H9 (cell line): Measurements from ENCODE around the gene TRAP1. TPM values are rescaled to one million over a fixed set of nuclear protein-coding genes. Genes with fewer than 3 reads are reported as not detected.

Experiments used
- DNase-seq: peaks from one replicate; pipeline ENCODE4 v3.0.0-alpha.2; 2017
- H2AFZ ChIP-seq: one replicate; pipeline ENCODE4 v1.6.1; 2013; ENCODE audit warnings: mild to moderate bottlenecking, low read length, control low read depth, moderate library complexity
- H2AK5ac ChIP-seq: 2 replicates; pipeline ENCODE4 v1.6.1; 2013; ENCODE audit warnings: low read length, control low read depth, mixed read lengths; ENCODE audit not compliant: insufficient read length
- H2BK120ac ChIP-seq: one replicate; pipeline ENCODE4 v1.6.1; 2013; ENCODE audit warnings: low read depth, mild to moderate bottlenecking, low read length, control low read depth, inconsistent platforms; ENCODE audit not compliant: poor library complexity, severe bottlenecking
- H2BK12ac ChIP-seq: 2 replicates; pipeline ENCODE4 v1.6.1; 2013; ENCODE audit warnings: low read length, control low read depth, mixed read lengths, low read depth; ENCODE audit not compliant: insufficient read length
- H2BK15ac ChIP-seq: 2 replicates; pipeline ENCODE4 v1.6.1; 2013; ENCODE audit warnings: low read depth, low read length, control low read depth
- H2BK20ac ChIP-seq: one replicate; pipeline ENCODE4 v1.6.1; 2013; ENCODE audit warnings: low read depth, mild to moderate bottlenecking, low read length, control low read depth, inconsistent platforms; ENCODE audit not compliant: poor library complexity, severe bottlenecking
- H2BK5ac ChIP-seq: 2 replicates; pipeline ENCODE4 v1.6.1; 2013; ENCODE audit warnings: low read length, control low read depth, mixed read lengths; ENCODE audit not compliant: insufficient read length
- H3K14ac ChIP-seq: 2 replicates; pipeline ENCODE4 v1.6.1; 2013; ENCODE audit warnings: low read length, control low read depth; ENCODE audit not compliant: insufficient read depth
- H3K18ac ChIP-seq: 2 replicates; pipeline ENCODE4 v1.6.1; 2013; ENCODE audit warnings: low read depth, mild to moderate bottlenecking, mixed read lengths, low read length, control low read depth; ENCODE audit not compliant: insufficient read length
- H3K23ac ChIP-seq: 2 replicates; pipeline ENCODE4 v1.6.1; 2013; ENCODE audit warnings: low read length, control low read depth, mixed read lengths, low read depth; ENCODE audit not compliant: insufficient read length
- H3K23me2 ChIP-seq: 2 replicates; pipeline ENCODE4 v1.6.1; 2013; ENCODE audit warnings: low read depth, mild to moderate bottlenecking, mixed read lengths, low read length, control low read depth; ENCODE audit not compliant: insufficient read length, poor library complexity, severe bottlenecking
- H3K27ac ChIP-seq: 2 replicates; pipeline ENCODE4 v1.5.1; 2013; ENCODE audit warnings: low read length, control low read depth, mixed read lengths, low read depth; ENCODE audit not compliant: insufficient read length
- H3K27me3 ChIP-seq: 2 replicates; pipeline ENCODE4 v1.6.1; 2013; ENCODE audit warnings: low read length, control low read depth, inconsistent platforms; ENCODE audit not compliant: insufficient read depth
- H3K4ac ChIP-seq: 2 replicates; pipeline ENCODE4 v1.6.1; 2013; ENCODE audit warnings: low read depth, mild to moderate bottlenecking, control low read depth, inconsistent platforms, low read length, moderate library complexity
- H3K4me1 ChIP-seq: 2 replicates; pipeline ENCODE4 v1.6.1; 2013; ENCODE audit warnings: low read length, control low read depth, inconsistent platforms; ENCODE audit not compliant: insufficient read depth
- H3K4me2 ChIP-seq: 2 replicates; pipeline ENCODE4 v1.6.1; 2013; ENCODE audit warnings: low read length, control low read depth, mixed read lengths; ENCODE audit not compliant: insufficient read length, insufficient read depth
- H3K56ac ChIP-seq: 2 replicates; pipeline ENCODE4 v1.6.1; 2013; ENCODE audit warnings: low read depth, mild to moderate bottlenecking, mixed read lengths, low read length, control low read depth; ENCODE audit not compliant: insufficient read length
- H3K79me1 ChIP-seq: 2 replicates; pipeline ENCODE4 v1.6.1; 2013; ENCODE audit warnings: low read depth, mild to moderate bottlenecking, moderate library complexity, low read length, control low read depth, inconsistent platforms; ENCODE audit not compliant: insufficient read depth, poor library complexity, severe bottlenecking
- H3K79me2 ChIP-seq: 2 replicates; pipeline ENCODE4 v1.6.1; 2013; ENCODE audit warnings: low read length, control low read depth, inconsistent platforms; ENCODE audit not compliant: insufficient read depth
- H3K9ac ChIP-seq: 2 replicates; pipeline ENCODE4 v1.6.1; 2013; ENCODE audit warnings: low read length, control low read depth, mixed read lengths; ENCODE audit not compliant: insufficient read length; ENCODE audit errors: extremely low read depth
- H3K9me3 ChIP-seq: one replicate; pipeline ENCODE4 v1.6.1; 2013; ENCODE audit warnings: low read depth, low read length, inconsistent platforms; ENCODE audit not compliant: control insufficient read depth
- H3T11ph ChIP-seq: one replicate; pipeline ENCODE4 v1.6.1; 2013; ENCODE audit warnings: mild to moderate bottlenecking, low read length, control low read depth, inconsistent platforms
- H4K20me1 ChIP-seq: one replicate; pipeline ENCODE4 v1.6.1; 2013; ENCODE audit not compliant: control insufficient read depth, insufficient read length, insufficient read depth
- H4K5ac ChIP-seq: 2 replicates; pipeline ENCODE4 v1.6.1; 2013; ENCODE audit warnings: low read depth, mild to moderate bottlenecking, mixed read lengths, low read length, control low read depth; ENCODE audit not compliant: insufficient read length
- H4K8ac ChIP-seq: replicated peaks from 2 replicates; pipeline ENCODE4 v1.6.1; 2013; ENCODE audit warnings: low read length, control low read depth, mixed read lengths, low read depth; ENCODE audit not compliant: insufficient read length
- H4K91ac ChIP-seq: 2 replicates; pipeline ENCODE4 v1.6.1; 2013; ENCODE audit warnings: low read depth, mild to moderate bottlenecking, moderate library complexity, mixed read lengths, low read length, control low read depth; ENCODE audit not compliant: insufficient read length
- H3K27ac Mint-ChIP-seq, 3 experiments: 2 replicates in 2 of 3; 3 replicates in 1 of 3; pipeline ENCODE4 v1.8.0; 2020 to 2021; ENCODE audit warnings: mixed read lengths in 3 of 3, mild to moderate bottlenecking in 1 of 3, moderate library complexity in 1 of 3
- H3K27me3 Mint-ChIP-seq: 2 replicates; pipeline ENCODE4 v1.8.0; 2021; ENCODE audit warnings: low read depth, mild to moderate bottlenecking, moderate library complexity, mixed read lengths
- H3K36me3 Mint-ChIP-seq, 3 experiments: 2 replicates in 2 of 3; 3 replicates in 1 of 3; pipeline ENCODE4 v1.8.0; 2020 to 2021; ENCODE audit warnings: low read depth in 3 of 3, mixed read lengths in 3 of 3; ENCODE audit not compliant: insufficient read depth in 1 of 3
- H3K4me1 Mint-ChIP-seq, 2 experiments: 2 replicates each; pipeline ENCODE4 v1.8.0; 2020; ENCODE audit warnings: mixed read lengths in 2 of 2
- H3K4me3 Mint-ChIP-seq, 2 experiments: 2 replicates in 1 of 2; 3 replicates in 1 of 2; pipeline ENCODE4 v1.8.0; 2020 to 2021; ENCODE audit warnings: mild to moderate bottlenecking in 2 of 2, mixed read lengths in 2 of 2, moderate library complexity in 1 of 2
- H3K9me3 Mint-ChIP-seq, 2 experiments: 2 replicates in 1 of 2; 3 replicates in 1 of 2; pipeline ENCODE4 v1.8.0; 2020; ENCODE audit warnings: mild to moderate bottlenecking in 2 of 2, mixed read lengths in 2 of 2, moderate library complexity in 1 of 2
- WGBS: extraction: QIAGEN DNeasy Blood & Tissue Kit; methylation state at CpG from one replicate; pipeline ENCODE4 v1.1.7; 2013; ENCODE audit warnings: missing lambda C conversion rate, low lambda C conversion rate, mixed read lengths; ENCODE audit not compliant: insufficient read length; ENCODE audit errors: extremely low coverage; 5-methylcytosine and 5-hydroxymethylcytosine counted together
- total RNA-seq: library from RNA; stranded (reverse); gene quantifications from 2 replicates; pipeline ENCODE4 v1.2.1, GENCODE V29; 2021
- TF ChIP-seq, protein P1 (sequence below): fragments of 200-600 bp; sonication (generic); conservative IDR thresholded peaks from 3 replicates; pipeline ENCODE4 v1.8.0; 2021; ENCODE audit warnings: antibody characterized with exemption, mild to moderate bottlenecking

Gene TRAP1
- total RNA-seq, 1 experiment from 2014 or later: 211 TPM

- Histone ChIP-seq H4K91ac (no peak overlapping the region), H3K79me1 (peaks cover 3% of the 10 kb centered on the region), H4K8ac (no peak overlapping the region), H3K4ac (no peak overlapping the region), H3K18ac (no peak overlapping the region), H2BK15ac (no peak overlapping the region), H4K5ac (no peak overlapping the region), H3K27me3 (no peaks in the 10 kb centered on the region), H3K4me2 (no peak overlapping the region), H2AFZ (no peak overlapping the region), H3K23ac (no peak overlapping the region), H2BK12ac (no peak overlapping the region), H2AK5ac (no peak overlapping the region), H3K9ac (no peak overlapping the region), H3K14ac (no peak overlapping the region), H3K23me2 (no peaks in the 10 kb centered on the region), H2BK120ac (no peak overlapping the region), H3K27ac (no peak overlapping the region), H2BK20ac (no peak overlapping the region), H3K79me2 (no peaks in the 10 kb centered on the region), H2BK5ac (no peak overlapping the region), H4K20me1 (no peaks in the 10 kb centered on the region), H3K9me3 (no peaks in the 10 kb centered on the region), H3K4me1 (no peaks in the 10 kb centered on the region), H3K56ac (no peak overlapping the region), H3T11ph (no peak overlapping the region)
- no CpG with 5 or more reads among the region's 8 CpGs for whole genome bisulfite sequencing
- H3K36me3 Mint-ChIP-seq: peaks cover 54 to 90% (median 78%) of the 10 kb centered on the region in 3 experiments
- TF ChIP-seq, protein P1, sequence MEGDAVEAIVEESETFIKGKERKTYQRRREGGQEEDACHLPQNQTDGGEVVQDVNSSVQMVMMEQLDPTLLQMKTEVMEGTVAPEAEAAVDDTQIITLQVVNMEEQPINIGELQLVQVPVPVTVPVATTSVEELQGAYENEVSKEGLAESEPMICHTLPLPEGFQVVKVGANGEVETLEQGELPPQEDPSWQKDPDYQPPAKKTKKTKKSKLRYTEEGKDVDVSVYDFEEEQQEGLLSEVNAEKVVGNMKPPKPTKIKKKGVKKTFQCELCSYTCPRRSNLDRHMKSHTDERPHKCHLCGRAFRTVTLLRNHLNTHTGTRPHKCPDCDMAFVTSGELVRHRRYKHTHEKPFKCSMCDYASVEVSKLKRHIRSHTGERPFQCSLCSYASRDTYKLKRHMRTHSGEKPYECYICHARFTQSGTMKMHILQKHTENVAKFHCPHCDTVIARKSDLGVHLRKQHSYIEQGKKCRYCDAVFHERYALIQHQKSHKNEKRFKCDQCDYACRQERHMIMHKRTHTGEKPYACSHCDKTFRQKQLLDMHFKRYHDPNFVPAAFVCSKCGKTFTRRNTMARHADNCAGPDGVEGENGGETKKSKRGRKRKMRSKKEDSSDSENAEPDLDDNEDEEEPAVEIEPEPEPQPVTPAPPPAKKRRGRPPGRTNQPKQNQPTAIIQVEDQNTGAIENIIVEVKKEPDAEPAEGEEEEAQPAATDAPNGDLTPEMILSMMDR: no peak
- no peak for DNase-seq
- H3K27ac Mint-ChIP-seq: peak overlapping the region in 2 of 3 experiments; percentile 30 to 82; a peak in 4 of 7 replicates
- no peak overlapping the region for H3K4me3 Mint-ChIP-seq
- H3K27me3 Mint-ChIP-seq: no peaks in the 10 kb centered on the region; the same call in 1 of the 2 replicates
- peaks cover 8 to 11% of the 10 kb centered on the region in 2 experiments for H3K4me1 Mint-ChIP-seq
- H3K9me3 Mint-ChIP-seq: no peaks in the 10 kb centered on the region; a peak in 2 of 5 replicates
Measured at GRCh38 chr16:3737181-3737580, 19.9 kb upstream of the TRAP1 start.
